Measurements from ENCODE around the gene IGSF8.

GRCh38 chr1:160104486-160104885, 6.1 kb upstream of the IGSF8 start:
- TF ChIP-seq CTCF (conservative IDR thresholded peaks at IDR 0.05) (no peak), ZFX (IDR thresholded peaks at IDR 0.05) (no peak)

All from C4-2B (cell line).